Measurements from ENCODE around the gene CDC20. TPM values are rescaled to one million over a fixed set of nuclear protein-coding genes. Genes with fewer than 3 reads are reported as not detected.

CDC20 gene
- total and polyA plus RNA-seq, 3 experiments from 2014 or later: 0.37 to 129 (median 118) TPM

DNA sequence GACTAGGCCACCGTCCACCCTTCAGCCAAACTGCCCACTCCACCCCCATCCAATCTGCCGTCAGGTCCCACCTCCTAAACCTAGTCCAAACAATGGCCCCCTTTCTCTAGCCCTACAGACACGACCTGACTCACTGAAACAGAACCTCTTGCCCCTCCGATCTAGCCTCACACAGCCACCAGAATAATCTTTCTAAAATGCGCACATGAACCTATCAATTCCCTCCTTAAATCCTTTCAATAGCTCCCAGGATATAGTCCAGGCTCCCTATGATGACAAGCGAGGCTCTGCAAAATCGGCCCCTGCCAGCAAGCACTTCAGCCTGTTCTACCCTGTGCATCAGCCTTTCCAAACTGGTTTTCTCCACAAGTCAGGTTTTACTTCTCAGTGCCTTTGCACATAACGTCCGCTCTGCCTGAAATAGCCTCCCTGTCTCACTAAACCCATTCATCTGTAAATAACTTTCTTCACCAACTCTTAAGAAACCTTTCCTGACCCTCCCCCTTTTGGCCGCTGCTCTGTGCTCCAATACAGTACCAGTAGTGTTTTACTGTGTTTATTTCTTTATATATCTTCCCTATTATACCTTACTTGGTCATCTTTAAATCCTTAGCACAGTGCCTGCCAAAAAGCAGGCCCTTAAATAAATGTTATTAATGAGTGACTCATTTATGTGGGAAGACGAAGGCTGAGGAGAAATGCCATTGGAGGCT is 9.0 kb upstream of the CDC20 start:
- H3K9me3 Mint-ChIP-seq: no peaks in the 10 kb centered on the region
- no peaks in the 10 kb centered on the region for H3K9me3 ChIP-seq (ENCODE audit: low read length)
- H3K4me1 ChIP-seq (ENCODE audit: insufficient read depth, low read length): peaks cover 4% of the 10 kb centered on the region
- H3K27ac Mint-ChIP-seq: peak overlapping the region; percentile 79 to 99 (median 94)
- H3K4me3 Mint-ChIP-seq: peak overlapping the region; percentile 76 to 91 (median 83)
- no peaks in the 10 kb centered on the region for H3K36me3 ChIP-seq (ENCODE audit: insufficient read depth, low read length)
- peak overlapping the region; percentile 29 for H3K4me3 ChIP-seq (ENCODE audit: low read length)
- H3K27ac ChIP-seq (ENCODE audit: low read depth, low read length): peak overlapping the region; percentile 57
- no peaks in the 10 kb centered on the region for H3K27me3 Mint-ChIP-seq
- H3K4me1 Mint-ChIP-seq: peaks cover 5 to 10% (median 9%) of the 10 kb centered on the region in 3 donors
- no peak for DNase-seq
- no peaks in the 10 kb centered on the region for H3K36me3 Mint-ChIP-seq
- ChIA-PET CTCF (no interaction called here), POLR2A (no interaction called here)
- no peaks in the 10 kb centered on the region for H3K27me3 ChIP-seq (ENCODE audit: insufficient read depth, low read length, poor library complexity, severe bottlenecking)

DNA sequence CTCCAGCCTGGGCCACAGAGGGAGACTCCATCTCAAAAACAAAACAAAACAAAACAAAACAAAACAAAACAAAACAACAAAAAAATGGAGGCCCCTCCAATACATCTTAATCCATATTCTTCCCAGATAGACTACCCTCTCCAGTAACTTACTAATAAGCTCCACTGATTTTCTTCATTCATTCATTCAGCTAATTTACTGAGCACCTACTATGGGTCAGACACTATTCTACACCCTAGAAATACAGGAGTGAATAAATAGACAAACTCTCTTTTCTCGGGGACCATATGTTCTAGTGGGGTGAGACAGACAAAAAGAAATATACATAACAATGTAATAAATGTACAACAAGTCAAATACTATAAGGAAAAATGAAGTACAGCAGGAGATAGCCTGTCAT is 7.8 kb upstream of the CDC20 start:
- Histone ChIP-seq H3K9me3 (ENCODE audit: low read length) (no peaks in the 10 kb centered on the region), H3K4me1 (ENCODE audit: insufficient read depth, low read length) (peaks cover 4% of the 10 kb centered on the region), H3K27ac (ENCODE audit: low read depth, low read length) (no peak overlapping the region), H3K4me3 (ENCODE audit: low read length) (no peak overlapping the region), H3K36me3 (ENCODE audit: insufficient read depth, low read length) (no peaks in the 10 kb centered on the region), H3K27me3 (ENCODE audit: insufficient read depth, low read length, poor library complexity, severe bottlenecking) (no peaks in the 10 kb centered on the region)
- Mint-ChIP-seq H3K4me1 (peaks cover 5 to 10% (median 9%) of the 10 kb centered on the region in 3 donors), H3K27ac (peak overlapping the region in 7 of 8 donors; percentile 43 to 99 (median 94)), H3K27me3 (no peaks in the 10 kb centered on the region), H3K4me3 (peak overlapping the region in 1 of 7 donors; percentile 14), H3K36me3 (no peaks in the 10 kb centered on the region), H3K9me3 (no peaks in the 10 kb centered on the region)
- ChIA-PET POLR2A (no interaction called here), CTCF (no interaction called here)
- DNase-seq: no peak

DNA sequence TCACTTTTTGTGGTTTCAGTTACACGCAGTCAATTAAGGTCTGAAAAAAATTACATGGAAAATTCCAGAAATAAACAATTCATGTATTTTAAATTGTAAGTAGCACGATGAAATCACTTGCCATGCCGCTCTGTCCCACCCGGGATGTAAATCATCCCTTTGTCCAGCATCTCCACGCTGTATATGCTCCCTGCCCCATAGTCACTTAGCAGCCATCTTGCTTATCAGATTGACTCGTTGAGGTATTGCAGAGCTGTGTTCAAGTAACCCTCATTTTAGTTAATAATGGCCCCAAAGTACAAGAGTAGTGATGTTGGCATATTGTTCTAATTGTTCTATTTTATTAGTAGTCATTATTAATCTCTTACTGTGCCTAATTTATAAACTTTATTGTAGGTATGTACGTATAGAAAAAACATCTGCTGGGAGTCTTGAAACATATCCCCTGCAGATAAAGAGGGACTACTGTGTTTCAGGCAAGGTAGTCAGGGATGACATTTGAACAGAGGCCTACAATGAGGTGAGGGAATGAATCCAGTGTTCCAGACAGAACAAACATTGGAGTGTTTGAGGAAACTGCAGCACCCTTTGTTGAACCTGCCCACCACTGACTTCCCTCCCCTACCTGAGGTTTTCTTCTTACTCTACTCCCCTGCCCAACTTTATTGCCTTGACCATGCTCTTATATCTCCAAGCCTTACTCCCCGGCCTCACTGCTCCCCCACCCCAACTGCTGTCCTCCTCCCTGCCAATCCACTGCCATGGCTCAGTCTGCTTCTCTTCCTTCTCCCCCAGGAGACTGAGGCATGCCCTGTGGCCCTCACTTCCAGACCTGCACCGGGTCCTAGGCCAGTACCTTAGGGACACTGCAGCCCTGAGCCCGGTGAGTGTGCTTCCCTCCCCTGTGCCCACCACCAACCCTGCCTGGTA is 7.1 kb upstream of the CDC20 start:
- Histone ChIP-seq H3K27ac (ENCODE audit: low read depth, low read length) (no peak overlapping the region), H3K4me1 (ENCODE audit: insufficient read depth, low read length) (peaks cover 4% of the 10 kb centered on the region), H3K4me3 (ENCODE audit: low read length) (no peak overlapping the region), H3K9me3 (ENCODE audit: low read length) (no peaks in the 10 kb centered on the region), H3K36me3 (ENCODE audit: insufficient read depth, low read length) (no peaks in the 10 kb centered on the region), H3K27me3 (ENCODE audit: insufficient read depth, low read length, poor library complexity, severe bottlenecking) (no peaks in the 10 kb centered on the region)
- no peaks in the 10 kb centered on the region for H3K9me3 Mint-ChIP-seq
- no peaks in the 10 kb centered on the region for H3K27me3 Mint-ChIP-seq
- H3K4me3 Mint-ChIP-seq: no peak overlapping the region
- H3K36me3 Mint-ChIP-seq: no peaks in the 10 kb centered on the region
- POLR2A ChIA-PET: no interaction called here
- DNase-seq: no peak
- peak overlapping the region in 6 of 8 donors; percentile 67 to 99 (median 93) for H3K27ac Mint-ChIP-seq
- CTCF ChIA-PET: no interaction called here
- H3K4me1 Mint-ChIP-seq: peaks cover 5 to 10% (median 9%) of the 10 kb centered on the region in 3 donors

- no peaks in the 10 kb centered on the region for H3K9me3 Mint-ChIP-seq
- Histone ChIP-seq H3K9me3 (ENCODE audit: low read length) (no peaks in the 10 kb centered on the region), H3K36me3 (ENCODE audit: insufficient read depth, low read length) (no peaks in the 10 kb centered on the region), H3K27ac (ENCODE audit: low read depth, low read length) (no peak overlapping the region), H3K27me3 (ENCODE audit: insufficient read depth, low read length, poor library complexity, severe bottlenecking) (no peaks in the 10 kb centered on the region), H3K4me3 (ENCODE audit: low read length) (no peak overlapping the region), H3K4me1 (ENCODE audit: insufficient read depth, low read length) (peaks cover 4% of the 10 kb centered on the region)
- DNase-seq: no peak
- peaks cover 5 to 10% (median 9%) of the 10 kb centered on the region in 3 donors for H3K4me1 Mint-ChIP-seq
- peak overlapping the region in 5 of 8 donors; percentile 1 to 99 (median 95) for H3K27ac Mint-ChIP-seq
- no peaks in the 10 kb centered on the region for H3K27me3 Mint-ChIP-seq
- H3K36me3 Mint-ChIP-seq: no peaks in the 10 kb centered on the region
- ChIA-PET POLR2A (no interaction called here), CTCF (no interaction called here)
- no peak overlapping the region for H3K4me3 Mint-ChIP-seq
These were observed 6.5 kb upstream of the CDC20 start for GRCh38 chr1:43352351-43352705.

GRCh38 chr1:43352881-43353280 is 5.9 kb upstream of the CDC20 start:
- peak overlapping the region in 6 of 8 donors; percentile 34 to 99 (median 93) for H3K27ac Mint-ChIP-seq
- Histone ChIP-seq H3K36me3 (ENCODE audit: insufficient read depth, low read length) (no peaks in the 10 kb centered on the region), H3K4me3 (ENCODE audit: low read length) (no peak overlapping the region), H3K27ac (ENCODE audit: low read depth, low read length) (no peak overlapping the region), H3K9me3 (ENCODE audit: low read length) (no peaks in the 10 kb centered on the region), H3K27me3 (ENCODE audit: insufficient read depth, low read length, poor library complexity, severe bottlenecking) (no peaks in the 10 kb centered on the region), H3K4me1 (ENCODE audit: insufficient read depth, low read length) (peaks cover 6% of the 10 kb centered on the region)
- no peaks in the 10 kb centered on the region for H3K36me3 Mint-ChIP-seq
- peaks cover 7 to 12% (median 11%) of the 10 kb centered on the region in 3 donors for H3K4me1 Mint-ChIP-seq
- CTCF ChIA-PET: no interaction called here
- DNase-seq: no peak
- POLR2A ChIA-PET: no interaction called here
- peak overlapping the region in 1 of 7 donors; percentile 9 for H3K4me3 Mint-ChIP-seq
- no peaks in the 10 kb centered on the region for H3K27me3 Mint-ChIP-seq
- no peaks in the 10 kb centered on the region for H3K9me3 Mint-ChIP-seq

DNA sequence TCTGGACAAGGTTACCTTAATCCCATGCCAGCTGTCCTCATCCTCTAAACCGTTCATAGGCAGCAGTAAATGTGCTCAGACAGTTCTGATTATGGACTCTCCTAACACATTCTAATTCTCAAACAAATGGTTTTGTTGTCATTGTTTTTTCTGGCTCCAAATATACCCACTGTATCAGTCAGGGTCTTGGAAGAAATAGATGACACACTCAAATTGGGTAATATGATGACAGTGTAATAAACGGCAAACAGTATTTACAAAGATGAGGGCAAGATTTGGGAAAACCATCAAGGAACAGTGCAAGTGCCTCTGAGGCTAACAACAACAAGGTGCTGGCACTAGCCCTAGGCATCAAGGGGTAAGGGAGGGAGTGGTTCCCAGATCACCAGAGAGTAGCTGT is 4.3 kb upstream of the CDC20 start:
- H3K36me3 Mint-ChIP-seq: no peaks in the 10 kb centered on the region
- peak overlapping the region in 1 of 7 donors; percentile 17 for H3K4me3 Mint-ChIP-seq
- H3K9me3 Mint-ChIP-seq: no peaks in the 10 kb centered on the region
- DNase-seq: no peak
- H3K27me3 Mint-ChIP-seq: no peaks in the 10 kb centered on the region
- Histone ChIP-seq H3K9me3 (ENCODE audit: low read length) (no peaks in the 10 kb centered on the region), H3K36me3 (ENCODE audit: insufficient read depth, low read length) (no peaks in the 10 kb centered on the region), H3K4me1 (ENCODE audit: insufficient read depth, low read length) (peaks cover 14% of the 10 kb centered on the region), H3K4me3 (ENCODE audit: low read length) (no peak overlapping the region), H3K27me3 (ENCODE audit: insufficient read depth, low read length, poor library complexity, severe bottlenecking) (no peaks in the 10 kb centered on the region), H3K27ac (ENCODE audit: low read depth, low read length) (no peak overlapping the region)
- CTCF ChIA-PET: no interaction called here
- H3K4me1 Mint-ChIP-seq: peaks cover 15 to 21% (median 21%) of the 10 kb centered on the region in 3 donors
- H3K27ac Mint-ChIP-seq: peak overlapping the region in 2 of 8 donors; percentile 1 to 10
- POLR2A ChIA-PET: interaction anchor here (0.7 kb wide), 1 partner anchor 1197 kb away, joined by 6 read pairs; no protein-coding TSS in a partner anchor

DNA sequence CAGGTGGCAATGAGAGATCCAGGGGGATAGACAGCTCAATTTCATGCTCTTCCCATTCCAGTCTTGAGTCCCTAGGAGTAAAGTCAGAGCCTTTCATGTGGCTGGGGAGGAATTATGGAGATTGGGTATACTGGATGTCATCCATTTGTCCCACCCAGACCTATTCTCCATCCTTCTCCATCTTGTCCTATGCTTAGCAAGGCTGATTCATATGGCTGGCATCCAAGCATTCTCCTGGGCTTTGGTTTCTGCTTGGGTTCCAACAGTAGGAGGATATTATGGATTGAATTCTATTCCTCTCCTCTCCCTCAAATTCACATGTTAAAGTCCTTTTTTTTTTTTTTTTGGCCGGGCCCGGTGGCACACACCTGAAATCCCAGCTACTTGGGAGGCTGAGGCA is 3.8 kb upstream of the CDC20 start:
- Mint-ChIP-seq H3K4me3 (peak overlapping the region in 1 of 7 donors; percentile 17), H3K9me3 (no peaks in the 10 kb centered on the region), H3K27ac (peak overlapping the region in 1 of 8 donors; percentile 1), H3K4me1 (peaks cover 17 to 21% (median 21%) of the 10 kb centered on the region in 3 donors), H3K36me3 (no peaks in the 10 kb centered on the region), H3K27me3 (no peaks in the 10 kb centered on the region)
- POLR2A ChIA-PET: interaction anchor here (0.7 kb wide), 1 partner anchor 1198 kb away, joined by 6 read pairs; no protein-coding TSS in a partner anchor
- Histone ChIP-seq H3K4me1 (ENCODE audit: insufficient read depth, low read length) (peaks cover 11% of the 10 kb centered on the region), H3K9me3 (ENCODE audit: low read length) (no peaks in the 10 kb centered on the region), H3K4me3 (ENCODE audit: low read length) (no peak overlapping the region), H3K36me3 (ENCODE audit: insufficient read depth, low read length) (no peaks in the 10 kb centered on the region), H3K27ac (ENCODE audit: low read depth, low read length) (no peak overlapping the region), H3K27me3 (ENCODE audit: insufficient read depth, low read length, poor library complexity, severe bottlenecking) (no peaks in the 10 kb centered on the region)
- DNase-seq: no peak
- CTCF ChIA-PET: no interaction called here

DNA sequence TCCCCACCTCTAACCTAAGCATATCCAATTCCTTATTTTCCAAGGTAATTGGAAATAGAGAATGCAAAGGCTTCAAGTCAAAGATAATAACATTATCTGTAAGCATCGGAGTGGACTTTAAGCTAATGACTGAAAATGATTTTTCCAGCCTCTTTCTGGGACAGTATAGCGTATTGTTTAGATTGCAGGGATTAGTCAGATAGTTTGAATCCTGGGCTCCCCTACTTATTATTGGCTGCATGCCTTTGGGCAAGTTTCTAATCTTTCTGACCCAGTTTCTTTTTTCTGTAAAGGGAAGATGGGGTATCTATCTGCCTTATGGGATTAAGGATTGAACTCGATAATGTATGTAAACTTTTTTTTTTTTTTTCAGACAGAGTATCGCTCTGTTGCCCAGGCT is 1.5 kb upstream of the CDC20 start:
- H3K9me3 ChIP-seq (ENCODE audit: low read length): no peaks in the 10 kb centered on the region
- peaks cover 11% of the 10 kb centered on the region for H3K4me1 ChIP-seq (ENCODE audit: insufficient read depth, low read length)
- peak overlapping the region in 2 of 7 donors; percentile 62 to 90 for H3K4me3 Mint-ChIP-seq
- ChIA-PET POLR2A (interaction anchor here (1.0 kb wide), 1 partner anchor 10 kb away, joined by 3 read pairs; no protein-coding TSS in a partner anchor), CTCF (interaction anchor here (0.9 to 1.9 kb wide), 3 partner anchors 11 to 57 kb away, joined by 3 to 10 read pairs (median 4); partner anchors contain the start of gene ELOVL1)
- no peaks in the 10 kb centered on the region for H3K27me3 Mint-ChIP-seq
- H3K36me3 ChIP-seq (ENCODE audit: insufficient read depth, low read length): peaks cover 9% of the 10 kb centered on the region
- H3K9me3 Mint-ChIP-seq: no peaks in the 10 kb centered on the region
- peak overlapping the region in 1 of 8 donors; percentile 20 for H3K27ac Mint-ChIP-seq
- peaks cover 20 to 23% (median 21%) of the 10 kb centered on the region in 3 donors for H3K4me1 Mint-ChIP-seq
- no peak for DNase-seq
- no peaks in the 10 kb centered on the region for H3K27me3 ChIP-seq (ENCODE audit: insufficient read depth, low read length, poor library complexity, severe bottlenecking)
- no peak overlapping the region for H3K4me3 ChIP-seq (ENCODE audit: low read length)
- H3K36me3 Mint-ChIP-seq: peaks cover 0 to 12% (median 2%) of the 10 kb centered on the region in 3 donors
- no peak overlapping the region for H3K27ac ChIP-seq (ENCODE audit: low read depth, low read length)

Measured in CD8-positive, alpha-beta memory T cell (primary cell).